NCI-H1092 treated with DMSO at 0.1 percent for 48 hours (cell line): ENCODE results near the gene MYCBPAP.

Source experiments
- DNase-seq: peaks from one replicate; lab custom pipeline; 2025; lab: John Stamatoyannopoulos, UW

The MYCBPAP gene

GRCh38 chr17:50517504-50518383 lies 9.5 kb downstream of the MYCBPAP start:
- DNase-seq, result no peak

- no peak for DNase-seq
Measured at GRCh38 chr17:50518384-50519023, 10.3 kb downstream of the MYCBPAP start.

- no peak for DNase-seq
Measured at GRCh38 chr17:50519141-50519834, 11.0 kb downstream of the MYCBPAP start.

DNA sequence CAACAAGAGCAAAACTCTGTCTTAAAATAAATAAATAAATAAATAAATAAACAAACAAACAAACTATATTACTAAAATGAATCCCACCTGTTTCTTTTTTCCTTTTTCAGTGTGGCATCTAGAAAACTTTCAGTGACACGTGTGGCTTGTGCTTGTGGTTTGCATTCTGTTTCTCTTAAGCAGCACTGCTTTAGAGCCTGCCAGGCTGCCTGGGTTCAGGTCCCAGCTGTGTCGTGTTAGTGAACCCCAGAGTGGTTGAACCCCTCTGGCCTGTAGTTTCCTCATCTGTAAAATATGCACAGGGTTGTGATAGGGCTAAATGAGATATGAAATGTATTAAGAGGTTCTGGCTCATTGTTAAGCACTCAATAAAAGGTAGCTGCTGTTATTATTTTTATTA lies 12.2 kb downstream of the MYCBPAP start:
- DNase-seq, result no peak

DNA sequence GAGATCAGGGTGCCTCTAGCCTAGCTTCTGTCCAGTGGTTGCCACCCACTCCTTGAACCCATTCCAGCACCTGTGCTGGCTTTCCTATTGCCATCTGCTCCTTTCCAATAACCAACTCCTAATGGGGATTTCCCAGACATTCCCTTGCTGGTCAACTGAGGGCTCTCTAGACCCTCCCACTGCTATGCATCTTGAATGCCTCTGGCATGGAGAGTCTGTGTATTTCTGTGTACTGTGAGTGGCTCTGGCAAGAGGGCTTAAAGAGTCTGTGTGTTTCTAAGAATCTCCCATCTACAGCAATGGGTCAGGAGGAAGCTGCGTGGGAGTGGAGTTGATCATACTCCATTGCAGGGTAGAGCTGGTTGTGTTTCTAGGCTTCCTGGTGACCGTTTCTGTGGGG lies 13.3 kb downstream of the MYCBPAP start:
- DNase-seq, result no peak

GRCh38 chr17:50522766-50523165 lies 14.5 kb downstream of the MYCBPAP start:
- DNase-seq, result no peak

- no peak for DNase-seq
Measured at GRCh38 chr17:50523208-50523607, 15.0 kb downstream of the MYCBPAP start.

DNA sequence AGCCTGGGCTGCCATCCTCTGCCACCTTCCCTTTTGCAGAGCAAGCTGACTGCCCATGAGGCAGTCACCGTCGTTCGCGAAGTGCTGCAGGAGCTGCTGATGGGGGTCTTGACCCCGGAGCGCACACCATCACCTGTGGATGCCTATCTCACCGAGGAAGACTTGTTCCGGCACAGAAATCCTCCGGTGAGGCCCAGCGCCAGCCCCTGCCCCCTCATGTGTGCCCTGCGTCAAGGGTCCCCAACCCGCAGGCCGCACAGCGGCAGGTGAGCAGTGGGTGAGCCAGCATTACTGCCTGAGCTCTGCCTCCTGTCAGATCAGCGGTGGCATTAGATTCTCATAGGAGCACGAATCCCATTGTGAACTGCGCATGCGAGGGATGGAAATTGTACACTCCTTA lies 16.6 kb downstream of the MYCBPAP start:
- DNase-seq, result no peak

GRCh38 chr17:50527155-50527762 lies 19.0 kb downstream of the MYCBPAP start:
- DNase-seq, result no peak

GRCh38 chr17:50527949-50528474 lies 19.8 kb downstream of the MYCBPAP start:
- no peak for DNase-seq

GRCh38 chr17:50529849-50530248 lies 21.6 kb downstream of the MYCBPAP start:
- DNase-seq, result no peak

DNA sequence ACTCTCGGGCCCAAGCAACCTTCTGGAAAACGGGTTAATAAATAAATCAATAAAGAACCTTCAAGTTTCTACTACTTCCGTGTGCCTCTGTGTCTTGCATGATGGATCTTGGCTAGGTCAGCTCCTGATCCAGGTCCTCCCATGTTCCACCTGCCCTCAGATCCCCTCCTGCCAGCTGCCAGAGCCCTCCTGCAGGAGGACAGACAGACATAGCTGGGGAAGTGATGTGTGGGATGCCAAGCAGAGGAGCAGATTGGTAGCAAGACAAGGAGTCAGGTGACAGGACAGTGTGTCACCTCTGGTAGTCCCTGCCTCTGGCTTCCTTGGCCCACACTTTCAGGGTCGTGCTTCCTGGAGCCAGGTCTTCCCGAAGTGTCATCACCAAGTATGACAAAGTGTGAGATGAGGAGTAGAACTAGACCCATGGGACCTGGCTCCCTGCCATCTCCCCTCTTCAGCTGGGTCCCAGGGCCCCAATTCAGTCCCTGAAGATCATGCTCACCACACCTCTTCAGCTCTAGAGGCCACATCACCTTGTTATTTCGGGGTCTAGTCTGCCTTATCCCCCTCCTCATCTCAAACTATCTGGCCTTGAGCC lies 23.3 kb downstream of the MYCBPAP start:
- no peak for DNase-seq

GRCh38 chr17:50532452-50533024 lies 24.3 kb downstream of the MYCBPAP start, which contains the start of gene EPN3:
Gene EPN3, plus strand, starts transcription at chr17:50532735. Its CDS starts 3,822 bp downstream, at chr17:50536557.
- no peak for DNase-seq

GRCh38 chr17:50533185-50533584 lies 24.9 kb downstream of the MYCBPAP start:
- DNase-seq, result no peak

DNA sequence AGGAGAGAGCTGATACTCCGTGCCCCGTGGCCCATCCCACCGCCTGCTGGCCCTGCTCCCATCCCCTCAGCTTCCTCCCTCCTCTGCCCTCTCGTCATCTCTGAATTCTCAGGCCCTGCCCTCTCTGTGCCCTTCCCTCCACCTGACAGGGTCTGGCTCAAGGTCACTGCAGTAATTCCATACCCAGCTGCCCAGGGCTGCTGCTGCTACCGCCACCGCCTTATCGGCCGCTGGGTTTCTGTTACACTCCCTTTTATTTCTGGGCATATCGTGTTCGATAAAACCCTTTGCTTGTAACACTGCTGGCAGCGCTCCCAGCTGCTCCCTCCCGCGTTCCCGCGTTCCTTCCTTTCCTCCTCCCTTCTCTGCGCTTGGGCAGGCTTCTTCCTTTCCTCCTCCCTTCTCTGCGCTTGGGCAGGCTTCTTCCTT lies 25.5 kb downstream of the MYCBPAP start:
- DNase-seq, result peak; percentile 46

GRCh38 chr17:50534222-50534978 lies 26.2 kb downstream of the MYCBPAP start:
- no peak for DNase-seq

GRCh38 chr17:50534979-50535326 lies 26.7 kb downstream of the MYCBPAP start:
- DNase-seq, result no peak

- DNase-seq, result no peak
Measured at GRCh38 chr17:50535407-50535806, 27.2 kb downstream of the MYCBPAP start.

GRCh38 chr17:50536683-50537646 lies 28.7 kb downstream of the MYCBPAP start:
- DNase-seq, result no peak
